AG04450 (cell line): ENCODE measurements around the gene B3GALT6. TPM values are rescaled to one million over a fixed set of nuclear protein-coding genes. Genes with fewer than 3 reads are reported as not detected.

ENCODE experiments used
- CTCF ChIA-PET: fragments of 300-600, 350-600 bp; formaldehyde crosslinking; extraction: SDS; loops from one replicate; lab custom pipeline; 2022; ENCODE audit warnings: antibody characterized with exemption, inconsistent platforms; lab: Charles Lee
- POLR2A ChIA-PET: fragments of 350-600 bp; formaldehyde crosslinking; extraction: SDS; loops from one replicate; lab custom pipeline; 2021; ENCODE audit warnings: antibody characterized with exemption, inconsistent platforms; lab: Yijun Ruan, JAX
- DNase-seq: peaks from one replicate; pipeline ENCODE4 v3.0.0-alpha.2; 2011; ENCODE audit warnings: low read depth, low spot score
- H3K27ac ChIP-seq: one replicate; pipeline ENCODE4 v1.5.1; 2012; ENCODE audit warnings: low read depth, low read length, control low read depth
- H3K27me3 ChIP-seq: one replicate; pipeline ENCODE4 v1.6.0; 2012; ENCODE audit warnings: low read length; ENCODE audit not compliant: control insufficient read depth, insufficient read depth
- H3K4me3 ChIP-seq: 2 replicates; pipeline ENCODE4 v1.5.1; 2011; ENCODE audit warnings: mild to moderate bottlenecking, low read depth, low read length, control low read depth
- H3K9me3 ChIP-seq: 2 replicates; pipeline ENCODE4 v1.5.1; 2012; ENCODE audit warnings: low read length; ENCODE audit not compliant: control insufficient read depth, insufficient read depth
- CTCF ChIP-seq: IDR thresholded peaks from 2 replicates; pipeline ENCODE4 v1.5.1; 2011; ENCODE audit warnings: low read depth, low read length, control low read depth, inconsistent platforms
- polyA plus RNA-seq: library from polyadenylated mRNA; depleted of rRNA; stranded (reverse); fragments of >200 nt; gene quantifications from 2 replicates; pipeline ENCODE4 v1.2.3, GENCODE V29; 2011

The B3GALT6 gene
- polyA plus RNA-seq, 1 experiment = 15.2 TPM

- POLR2A ChIA-PET = interaction anchor here (0.6 to 0.7 kb wide), 2 partner anchors 10 to 134 kb away, joined by 3 to 4 read pairs; no protein-coding TSS in a partner anchor
- no peak overlapping the region for H3K27ac ChIP-seq
- H3K4me3 ChIP-seq = no peak overlapping the region
- CTCF ChIA-PET = interaction anchor here (1.6 kb wide), 2 partner anchors 11 to 129 kb away, joined by 4 to 6 read pairs; no protein-coding TSS in a partner anchor
- H3K27me3 ChIP-seq = peaks cover 4% of the 10 kb centered on the region
- TF ChIP-seq CTCF = no peak
- no peak for DNase-seq
- peaks cover 4% of the 10 kb centered on the region; the same call in 1 of the 2 replicates for H3K9me3 ChIP-seq
Observed at GRCh38 chr1:1250786-1251284, 18.8 kb downstream of the B3GALT6 start.

- Histone ChIP-seq H3K9me3 (peaks cover 4% of the 10 kb centered on the region; the same call in 1 of the 2 replicates), H3K27ac (no peak overlapping the region), H3K4me3 (no peak overlapping the region), H3K27me3 (no peaks in the 10 kb centered on the region)
- no peak for DNase-seq
- CTCF ChIA-PET = no interaction called here
- POLR2A ChIA-PET = no interaction called here
- no peak for TF ChIP-seq CTCF
Observed at GRCh38 chr1:1253314-1253713, 21.3 kb downstream of the B3GALT6 start.

- no peak overlapping the region for H3K4me3 ChIP-seq
- peaks cover 4% of the 10 kb centered on the region; the same call in 1 of the 2 replicates for H3K9me3 ChIP-seq
- no peak for TF ChIP-seq CTCF
- no peak overlapping the region for H3K27ac ChIP-seq
- POLR2A ChIA-PET = no interaction called here
- no peak for DNase-seq
- CTCF ChIA-PET = no interaction called here
- H3K27me3 ChIP-seq = no peaks in the 10 kb centered on the region
Observed at GRCh38 chr1:1253972-1254666, 22.1 kb downstream of the B3GALT6 start.

- POLR2A ChIA-PET = no interaction called here
- H3K27me3 ChIP-seq = no peaks in the 10 kb centered on the region
- no peak overlapping the region for H3K4me3 ChIP-seq
- peaks cover 4% of the 10 kb centered on the region; the same call in 1 of the 2 replicates for H3K9me3 ChIP-seq
- CTCF ChIA-PET = no interaction called here
- TF ChIP-seq CTCF = no peak
- no peak overlapping the region for H3K27ac ChIP-seq
- no peak for DNase-seq
Observed at GRCh38 chr1:1254667-1254998, 22.6 kb downstream of the B3GALT6 start.

GRCh38 chr1:1255078-1255477 lies 23.0 kb downstream of the B3GALT6 start:
- no peak for TF ChIP-seq CTCF
- Histone ChIP-seq H3K9me3 (peaks cover 4% of the 10 kb centered on the region; the same call in 1 of the 2 replicates), H3K27ac (no peak overlapping the region), H3K27me3 (no peaks in the 10 kb centered on the region), H3K4me3 (no peak overlapping the region)
- no peak for DNase-seq
- ChIA-PET POLR2A (no interaction called here), CTCF (no interaction called here)
